ENCODE measurements around the gene MYLIP. TPM values are rescaled to one million over a fixed set of nuclear protein-coding genes. Genes with fewer than 3 reads are reported as not detected.

Gene MYLIP
- total RNA-seq, 1 donor from 2014 or later = 81.2 TPM

DNA sequence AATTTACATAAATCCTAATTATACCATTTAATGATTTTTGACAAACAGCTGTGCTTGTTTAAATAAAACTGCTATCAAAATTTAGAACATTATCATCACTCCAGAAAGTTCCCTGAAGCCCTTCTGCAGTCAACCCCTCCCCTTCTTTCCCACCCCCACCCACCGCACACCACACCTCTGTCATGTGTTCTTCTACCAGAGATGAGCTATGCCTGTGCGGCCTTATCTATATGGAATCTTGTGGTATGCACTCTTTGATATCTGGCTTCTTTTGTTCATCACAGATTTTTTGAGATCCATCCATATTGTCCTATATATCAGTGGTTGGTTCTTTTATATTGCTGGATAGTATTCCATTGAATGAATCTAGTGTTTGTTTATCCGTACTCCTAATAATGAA is 7.2 kb downstream of the MYLIP start:
- peaks cover 94% of the 10 kb centered on the region for H3K36me3 Mint-ChIP-seq (ENCODE audit: low read depth)
- intact Hi-C loops (cut with micrococcal nuclease) = loop anchor here (1.0 to 2.0 kb wide), 3 partner anchors 8 to 445 kb away; no protein-coding TSS in a partner anchor

GRCh38 chr6:16136621-16137450 is 8.0 kb downstream of the MYLIP start:
- Mint-ChIP-seq H3K36me3 (ENCODE audit: low read depth) (peaks cover 94% of the 10 kb centered on the region), H3K9me3 (no peaks in the 10 kb centered on the region), H3K4me3 (ENCODE audit: low read depth) (peak overlapping the region; percentile 77), H3K4me1 (ENCODE audit: low read depth) (peaks cover 68% of the 10 kb centered on the region), H3K27me3 (ENCODE audit: low read depth) (no peaks in the 10 kb centered on the region), H3K27ac (peak overlapping the region; percentile 94)
- DNase-seq (ENCODE audit: low spot score) = peak; percentile 29
- intact Hi-C loops (cut with micrococcal nuclease) = loop anchor here (1.0 to 2.0 kb wide), 4 partner anchors 9 to 446 kb away; no protein-coding TSS in a partner anchor

More for the DNA sequence above, 7.2 kb downstream of the MYLIP start:
- H3K9me3 Mint-ChIP-seq = no peaks in the 10 kb centered on the region
- DNase-seq (ENCODE audit: low spot score) = peak; percentile 26
- H3K4me3 Mint-ChIP-seq (ENCODE audit: low read depth) = peak overlapping the region; percentile 77
- no peaks in the 10 kb centered on the region for H3K27me3 Mint-ChIP-seq (ENCODE audit: low read depth)
- H3K4me1 Mint-ChIP-seq (ENCODE audit: low read depth) = peaks cover 69% of the 10 kb centered on the region
- H3K27ac Mint-ChIP-seq = peak overlapping the region; percentile 94

DNA sequence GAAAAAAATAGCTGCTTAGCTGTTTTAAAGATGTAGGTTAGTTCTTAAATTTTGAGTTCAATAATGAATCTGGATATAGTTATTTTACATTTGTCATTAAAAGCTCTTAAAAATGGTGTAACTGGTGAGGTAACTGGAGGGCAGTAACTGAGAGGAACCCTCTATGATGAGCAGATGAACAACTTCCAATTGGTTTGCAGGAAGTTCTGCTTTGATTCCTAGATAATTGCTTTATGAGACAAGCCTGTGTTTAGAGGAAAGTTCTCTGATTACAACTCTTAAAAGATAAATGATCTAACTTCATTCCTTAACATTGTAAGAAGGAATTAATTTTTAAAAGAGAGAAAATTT is 8.5 kb downstream of the MYLIP start:
- Mint-ChIP-seq H3K4me1 (ENCODE audit: low read depth) (peaks cover 69% of the 10 kb centered on the region), H3K36me3 (ENCODE audit: low read depth) (peaks cover 94% of the 10 kb centered on the region), H3K27me3 (ENCODE audit: low read depth) (no peaks in the 10 kb centered on the region), H3K9me3 (no peaks in the 10 kb centered on the region), H3K27ac (peak overlapping the region; percentile 94), H3K4me3 (ENCODE audit: low read depth) (peak overlapping the region; percentile 77)
- intact Hi-C loops (cut with micrococcal nuclease) = loop anchor here (1.0 to 2.0 kb wide), 3 partner anchors 25 to 447 kb away; no protein-coding TSS in a partner anchor
- DNase-seq (ENCODE audit: low spot score) = no peak

DNA sequence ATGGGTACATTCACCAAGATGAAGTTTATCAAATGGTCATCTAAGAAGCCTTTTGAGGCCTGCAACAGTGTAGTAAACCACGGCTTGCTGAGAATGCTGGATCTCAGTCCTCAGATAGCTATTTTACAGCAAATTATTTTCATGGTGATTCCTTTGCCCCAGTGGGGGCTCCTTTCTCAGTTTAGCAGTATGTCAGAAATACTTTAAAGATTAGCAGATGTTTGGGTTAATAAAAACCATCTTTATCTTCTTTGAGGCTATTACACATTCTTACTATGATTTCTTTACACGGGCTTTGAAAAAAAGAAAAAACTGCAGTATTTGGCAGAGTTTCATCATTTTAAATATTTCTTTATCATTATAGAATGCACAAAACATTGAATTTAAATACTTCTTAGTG is 10.7 kb downstream of the MYLIP start:
- no peak overlapping the region for H3K27ac Mint-ChIP-seq
- no peak overlapping the region for H3K4me3 Mint-ChIP-seq (ENCODE audit: low read depth)
- DNase-seq (ENCODE audit: low spot score) = no peak
- peaks cover 94% of the 10 kb centered on the region for H3K36me3 Mint-ChIP-seq (ENCODE audit: low read depth)
- intact Hi-C loops (cut with micrococcal nuclease) = no loop called here
- peaks cover 54% of the 10 kb centered on the region for H3K4me1 Mint-ChIP-seq (ENCODE audit: low read depth)
- no peaks in the 10 kb centered on the region for H3K9me3 Mint-ChIP-seq
- no peaks in the 10 kb centered on the region for H3K27me3 Mint-ChIP-seq (ENCODE audit: low read depth)

- no peak overlapping the region for H3K4me3 Mint-ChIP-seq (ENCODE audit: low read depth)
- H3K27me3 Mint-ChIP-seq (ENCODE audit: low read depth) = no peaks in the 10 kb centered on the region
- no peak for DNase-seq (ENCODE audit: low spot score)
- H3K36me3 Mint-ChIP-seq (ENCODE audit: low read depth) = peaks cover 96% of the 10 kb centered on the region
- peak overlapping the region; percentile 20 for H3K27ac Mint-ChIP-seq
- intact Hi-C loops (cut with micrococcal nuclease) = no loop called here
- peaks cover 46% of the 10 kb centered on the region for H3K4me1 Mint-ChIP-seq (ENCODE audit: low read depth)
- H3K9me3 Mint-ChIP-seq = no peaks in the 10 kb centered on the region
Measured at GRCh38 chr6:16140607-16141006, 11.7 kb downstream of the MYLIP start.

GRCh38 chr6:16141514-16141913 is 12.6 kb downstream of the MYLIP start:
- DNase-seq (ENCODE audit: low spot score) = no peak
- peaks cover 97% of the 10 kb centered on the region for H3K36me3 Mint-ChIP-seq (ENCODE audit: low read depth)
- H3K4me3 Mint-ChIP-seq (ENCODE audit: low read depth) = no peak overlapping the region
- intact Hi-C loops (cut with micrococcal nuclease) = no loop called here
- no peaks in the 10 kb centered on the region for H3K27me3 Mint-ChIP-seq (ENCODE audit: low read depth)
- no peaks in the 10 kb centered on the region for H3K9me3 Mint-ChIP-seq
- H3K4me1 Mint-ChIP-seq (ENCODE audit: low read depth) = peaks cover 39% of the 10 kb centered on the region
- no peak overlapping the region for H3K27ac Mint-ChIP-seq

DNA sequence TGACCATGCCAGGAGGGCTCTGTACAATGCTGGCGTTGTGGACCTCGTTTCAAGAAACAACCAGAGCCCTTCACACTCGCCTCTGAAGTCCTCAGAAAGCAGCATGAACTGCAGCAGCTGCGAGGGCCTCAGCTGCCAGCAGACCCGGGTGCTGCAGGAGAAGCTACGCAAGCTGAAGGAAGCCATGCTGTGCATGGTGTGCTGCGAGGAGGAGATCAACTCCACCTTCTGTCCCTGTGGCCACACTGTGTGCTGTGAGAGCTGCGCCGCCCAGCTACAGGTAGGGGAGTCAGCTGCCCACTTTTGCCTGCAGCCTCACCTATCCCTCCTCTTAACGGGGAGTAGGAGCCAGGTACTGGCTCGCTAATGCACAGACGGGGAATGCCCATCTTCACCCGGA is 16.2 kb downstream of the MYLIP start:
- DNase-seq (ENCODE audit: low spot score) = no peak
- H3K36me3 Mint-ChIP-seq (ENCODE audit: low read depth) = peaks cover 99% of the 10 kb centered on the region
- intact Hi-C loops (cut with micrococcal nuclease) = no loop called here
- no peaks in the 10 kb centered on the region for H3K9me3 Mint-ChIP-seq
- H3K27me3 Mint-ChIP-seq (ENCODE audit: low read depth) = no peaks in the 10 kb centered on the region
- H3K4me3 Mint-ChIP-seq (ENCODE audit: low read depth) = no peak overlapping the region
- H3K4me1 Mint-ChIP-seq (ENCODE audit: low read depth) = peaks cover 26% of the 10 kb centered on the region
- H3K27ac Mint-ChIP-seq = no peak overlapping the region

DNA sequence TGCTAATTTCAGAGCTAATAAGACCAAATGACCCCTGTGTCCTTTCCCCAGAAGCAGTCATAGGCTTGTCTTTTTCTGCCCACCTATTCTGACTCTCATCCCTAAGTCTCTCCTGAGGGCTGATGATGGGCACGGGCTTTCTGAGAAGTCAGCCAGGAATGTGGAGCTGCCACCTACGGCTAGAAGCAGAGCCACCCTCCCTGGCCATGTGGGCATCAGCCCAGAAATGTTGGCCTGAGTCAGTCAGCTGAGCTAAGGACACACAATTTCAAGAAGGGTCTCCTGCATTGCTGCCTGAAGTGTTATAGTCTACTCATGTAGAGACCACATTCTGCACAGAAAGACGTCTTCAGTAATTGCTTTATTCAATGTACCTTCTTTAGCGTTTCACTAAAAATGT is 17.1 kb downstream of the MYLIP start:
- H3K36me3 Mint-ChIP-seq (ENCODE audit: low read depth) = peaks cover 99% of the 10 kb centered on the region
- no peaks in the 10 kb centered on the region for H3K9me3 Mint-ChIP-seq
- H3K4me3 Mint-ChIP-seq (ENCODE audit: low read depth) = no peak overlapping the region
- no peak overlapping the region for H3K27ac Mint-ChIP-seq
- H3K27me3 Mint-ChIP-seq (ENCODE audit: low read depth) = no peaks in the 10 kb centered on the region
- peaks cover 20% of the 10 kb centered on the region for H3K4me1 Mint-ChIP-seq (ENCODE audit: low read depth)
- DNase-seq (ENCODE audit: low spot score) = no peak
- intact Hi-C loops (cut with micrococcal nuclease) = no loop called here

- peaks cover 19% of the 10 kb centered on the region for H3K4me1 Mint-ChIP-seq (ENCODE audit: low read depth)
Measured at GRCh38 chr6:16146527-16146955, 17.7 kb downstream of the MYLIP start.

GRCh38 chr6:16148498-16148897 is 19.6 kb downstream of the MYLIP start:
- no peak for DNase-seq (ENCODE audit: low spot score)
- Mint-ChIP-seq H3K27ac (peak overlapping the region; percentile 24), H3K9me3 (no peaks in the 10 kb centered on the region), H3K4me1 (ENCODE audit: low read depth) (peaks cover 13% of the 10 kb centered on the region), H3K27me3 (ENCODE audit: low read depth) (no peaks in the 10 kb centered on the region), H3K36me3 (ENCODE audit: low read depth) (peaks cover 98% of the 10 kb centered on the region), H3K4me3 (ENCODE audit: low read depth) (no peak overlapping the region)
- intact Hi-C loops (cut with micrococcal nuclease) = no loop called here

More at GRCh38 chr6:16146527-16146955, 17.7 kb downstream of the MYLIP start:
- no peak for DNase-seq (ENCODE audit: low spot score)
- Mint-ChIP-seq H3K4me3 (ENCODE audit: low read depth) (no peak overlapping the region), H3K27ac (no peak overlapping the region), H3K36me3 (ENCODE audit: low read depth) (peaks cover 99% of the 10 kb centered on the region), H3K27me3 (ENCODE audit: low read depth) (no peaks in the 10 kb centered on the region), H3K9me3 (no peaks in the 10 kb centered on the region)
- intact Hi-C loops (cut with micrococcal nuclease) = no loop called here

DNA sequence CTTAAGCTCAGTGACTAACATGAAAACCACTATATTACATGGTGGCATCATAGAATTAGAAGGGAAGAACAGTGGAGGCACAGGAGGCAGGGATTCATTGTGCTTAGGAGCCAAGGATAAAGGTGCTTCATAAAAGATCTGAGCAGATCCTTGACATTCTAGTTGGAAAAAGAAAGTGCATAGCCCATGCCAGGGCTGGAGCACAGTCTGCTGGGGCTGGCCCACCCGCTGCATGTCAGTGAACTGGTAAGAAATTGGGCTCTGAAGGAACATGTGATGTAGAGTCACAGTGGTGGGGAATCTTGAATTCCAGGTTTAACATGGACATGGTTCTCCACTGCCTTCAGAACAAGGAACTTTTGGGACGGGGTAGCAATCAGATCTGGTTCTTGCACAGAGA is 20.4 kb downstream of the MYLIP start:
- H3K27me3 Mint-ChIP-seq (ENCODE audit: low read depth) = no peaks in the 10 kb centered on the region
- H3K9me3 Mint-ChIP-seq = no peaks in the 10 kb centered on the region
- H3K4me3 Mint-ChIP-seq (ENCODE audit: low read depth) = no peak overlapping the region
- no peak overlapping the region for H3K27ac Mint-ChIP-seq
- intact Hi-C loops (cut with micrococcal nuclease) = no loop called here
- peaks cover 97% of the 10 kb centered on the region for H3K36me3 Mint-ChIP-seq (ENCODE audit: low read depth)
- H3K4me1 Mint-ChIP-seq (ENCODE audit: low read depth) = peaks cover 13% of the 10 kb centered on the region
- no peak for DNase-seq (ENCODE audit: low spot score)

DNA sequence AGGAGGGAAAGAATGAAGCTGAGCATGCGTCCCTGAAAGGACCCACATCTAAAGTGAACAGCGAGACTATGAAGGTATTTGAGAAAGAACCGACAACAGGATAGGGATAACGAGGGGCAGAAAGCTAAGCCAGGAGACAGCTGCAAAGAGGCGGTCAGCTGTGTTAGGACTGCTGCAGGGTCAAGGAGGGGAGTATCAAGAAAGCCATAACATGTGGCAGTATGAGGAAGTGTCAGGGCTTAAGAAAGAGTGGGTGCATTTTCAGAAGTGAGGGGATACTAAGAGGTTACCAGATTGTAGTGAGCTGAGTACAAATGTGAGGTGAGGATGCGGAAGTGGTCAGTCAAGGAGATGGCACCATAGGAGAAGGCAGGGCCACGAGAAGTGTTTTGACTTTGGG is 21.2 kb downstream of the MYLIP start:
- Mint-ChIP-seq H3K9me3 (peaks cover 1% of the 10 kb centered on the region), H3K27me3 (ENCODE audit: low read depth) (no peaks in the 10 kb centered on the region), H3K27ac (peak overlapping the region; percentile 3), H3K36me3 (ENCODE audit: low read depth) (peaks cover 97% of the 10 kb centered on the region), H3K4me3 (ENCODE audit: low read depth) (no peak overlapping the region), H3K4me1 (ENCODE audit: low read depth) (peaks cover 13% of the 10 kb centered on the region)
- no peak for DNase-seq (ENCODE audit: low spot score)
- intact Hi-C loops (cut with micrococcal nuclease) = no loop called here

DNA sequence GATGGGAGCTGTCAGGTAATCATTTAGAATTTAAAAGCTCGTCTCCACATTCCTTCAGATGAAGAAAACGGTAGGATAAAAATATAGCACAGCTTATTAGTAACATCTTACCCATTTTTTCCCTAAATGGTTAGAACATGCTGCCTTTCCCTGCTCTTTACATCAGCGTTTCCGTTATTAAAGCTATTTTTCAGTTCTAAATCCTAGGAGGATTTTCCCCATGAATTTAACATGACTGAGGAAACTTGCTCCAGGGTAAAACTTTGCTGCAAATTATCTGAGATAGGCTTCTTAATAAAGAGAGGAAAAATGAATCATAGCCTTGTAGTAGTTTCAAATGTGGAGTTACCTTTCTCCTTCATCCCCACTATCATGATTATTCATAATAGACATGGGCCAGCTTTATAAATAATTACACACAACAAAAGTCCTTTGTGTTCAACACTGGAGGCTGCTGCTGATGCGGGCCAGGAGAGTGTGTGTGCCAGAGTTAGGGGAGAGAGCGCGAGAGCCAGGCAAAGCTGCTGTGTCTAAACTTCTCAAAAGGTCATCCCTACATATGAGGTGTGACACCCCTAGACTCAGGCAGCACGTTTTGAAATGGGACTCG is 24.4 kb downstream of the MYLIP start:
- no peak overlapping the region for H3K27ac Mint-ChIP-seq
- intact Hi-C loops (cut with micrococcal nuclease) = no loop called here

More for the DNA sequence above, 24.4 kb downstream of the MYLIP start:
- Mint-ChIP-seq H3K4me1 (ENCODE audit: low read depth) (peaks cover 9% of the 10 kb centered on the region), H3K4me3 (ENCODE audit: low read depth) (no peak overlapping the region), H3K36me3 (ENCODE audit: low read depth) (peaks cover 91% of the 10 kb centered on the region), H3K9me3 (peaks cover 4% of the 10 kb centered on the region), H3K27me3 (ENCODE audit: low read depth) (no peaks in the 10 kb centered on the region)
- no peak for DNase-seq (ENCODE audit: low spot score)
